Left lung (tissue), 10 donors: Measurements from ENCODE around the gene RTP3. TPM values are rescaled to one million over a fixed set of nuclear protein-coding genes. Genes with fewer than 3 reads are reported as not detected.

Experiments used
- ATAC-seq: fragments of 200-7000 bp; cut with Tn5 transposase; one replicate; pipeline ENCODE4 v1.9.1; 2020; ENCODE audit warnings: moderate library complexity
- DNase-seq, 4 donors: peaks; one replicate each; pipeline ENCODE4 v3.0.0-alpha.2; 2013 to 2020
- H3K27ac ChIP-seq, 2 donors: fragments of 200-600 bp; sonication (generic) in 1 of 2; one replicate each; pipeline versions ENCODE4 v1.5.0 to v1.8.0; 2020 to 2021
- H3K27me3 ChIP-seq, 2 donors: fragments of 200-600 bp; sonication (generic) in 1 of 2; one replicate each; pipeline versions ENCODE4 v1.5.0 to v1.8.0; 2020 to 2021
- H3K36me3 ChIP-seq, 2 donors: fragments of 200-600 bp; sonication (generic) in 1 of 2; one replicate each; pipeline versions ENCODE4 v1.5.0 to v1.8.0; 2020 to 2021
- H3K4me1 ChIP-seq, 2 donors: fragments of 200-600 bp; one replicate each; pipeline ENCODE4 v1.8.0; 2021
- H3K4me3 ChIP-seq, 2 donors: fragments of 200-600 bp; sonication (generic) in 1 of 2; one replicate each; pipeline versions ENCODE4 v1.5.0 to v1.8.0; 2020 to 2021; ENCODE audit warnings: mild to moderate bottlenecking in 1 of 2
- H3K9me3 ChIP-seq, 2 donors: fragments of 200-600 bp; sonication (generic) in 1 of 2; one replicate each; pipeline versions ENCODE4 v1.5.0 to v1.8.0; 2020 to 2021
- CTCF ChIP-seq, 2 donors: fragments of 200-600 bp; sonication (generic) in 1 of 2; IDR thresholded peaks; one replicate each; pipeline versions ENCODE4 v1.5.0 to v1.8.0; 2021; ENCODE audit warnings: antibody characterized with exemption in 2 of 2
- intact Hi-C, 2 donors: fragments of 100-400 bp; cut with DNase I; formaldehyde crosslinking; loops; one replicate each; pipeline versions ENCODE4 v1.11.2 to v1.14.2; 2022
- polyA plus RNA-seq, 6 donors: library from polyadenylated mRNA; unstranded; fragments of 120-200 nt; gene quantifications; one replicate each; pipeline ENCODE4 v1.2.1, GENCODE V29; 2013; ENCODE audit not compliant: insufficient read length in 6 of 6
- total RNA-seq, 2 donors: library from RNA; stranded (reverse); fragmentation: NEBNext Ultra II Directional; extraction: Animal tissue kit (Norgen Biotek cat#: 25700); gene quantifications; one replicate each; pipeline ENCODE4 v1.2.1, GENCODE V29; 2021
- donor health status: DM: no; HTN: yes; CAD: no.
- donor health status: DM: no; HTN: no; CAD: no.

The RTP3 gene
- total and polyA plus RNA-seq, 8 donors: 0.13 TPM; not detected in 7

- no peak for ATAC-seq
These were observed 28.0 kb upstream of the RTP3 start for GRCh38 chr3:46469680-46470357.

GRCh38 chr3:46470831-46471230, 26.9 kb upstream of the RTP3 start:
- H3K4me1 ChIP-seq: peaks cover 0 to 21% of the 10 kb centered on the region in 2 donors
- H3K27ac ChIP-seq: no peak overlapping the region
- no peak for DNase-seq
- TF ChIP-seq CTCF (IDR thresholded peaks at IDR 0.05): no peak
- no peak overlapping the region for H3K4me3 ChIP-seq
- intact Hi-C loops: no loop called here
- no peaks in the 10 kb centered on the region for H3K36me3 ChIP-seq
- no peak for ATAC-seq
- no peaks in the 10 kb centered on the region for H3K27me3 ChIP-seq
- H3K9me3 ChIP-seq: peaks cover 0 to 9% of the 10 kb centered on the region in 2 donors

More at GRCh38 chr3:46469680-46470357, 28.0 kb upstream of the RTP3 start:
- Histone ChIP-seq H3K27ac (peak overlapping the region in 1 of 2 donors; percentile 55), H3K4me3 (no peak overlapping the region), H3K4me1 (peaks cover 0 to 25% of the 10 kb centered on the region in 2 donors), H3K27me3 (peaks cover 4 to 7% of the 10 kb centered on the region in 2 donors), H3K36me3 (no peaks in the 10 kb centered on the region), H3K9me3 (peaks cover 0 to 5% of the 10 kb centered on the region in 2 donors)
- intact Hi-C loops: no loop called here
- no peak for DNase-seq
- TF ChIP-seq CTCF (IDR thresholded peaks at IDR 0.05): no peak

GRCh38 chr3:46471371-46471914, 26.3 kb upstream of the RTP3 start:
- H3K4me3 ChIP-seq: no peak overlapping the region
- DNase-seq (no peak), ATAC-seq (no peak)
- no peak for TF ChIP-seq CTCF (IDR thresholded peaks at IDR 0.05)
- H3K36me3 ChIP-seq: no peaks in the 10 kb centered on the region
- H3K9me3 ChIP-seq: peaks cover 0 to 9% of the 10 kb centered on the region in 2 donors
- no peaks in the 10 kb centered on the region for H3K27me3 ChIP-seq
- H3K27ac ChIP-seq: no peak overlapping the region
- H3K4me1 ChIP-seq: peaks cover 0 to 19% of the 10 kb centered on the region in 2 donors
- intact Hi-C loops: no loop called here

- Histone ChIP-seq H3K4me1 (peaks cover 0 to 15% of the 10 kb centered on the region in 2 donors), H3K36me3 (no peaks in the 10 kb centered on the region), H3K9me3 (peaks cover 0 to 9% of the 10 kb centered on the region in 2 donors), H3K27me3 (no peaks in the 10 kb centered on the region), H3K27ac (no peak overlapping the region), H3K4me3 (no peak overlapping the region)
- no peak for TF ChIP-seq CTCF (IDR thresholded peaks at IDR 0.05)
- intact Hi-C loops: no loop called here
- ATAC-seq (no peak), DNase-seq (no peak)
These were observed 25.0 kb upstream of the RTP3 start for GRCh38 chr3:46472736-46473135.

- intact Hi-C loops: no loop called here
These were observed 20.6 kb upstream of the RTP3 start for GRCh38 chr3:46477145-46477544.

More at GRCh38 chr3:46477145-46477544, 20.6 kb upstream of the RTP3 start:
- H3K9me3 ChIP-seq: peaks cover 0 to 9% of the 10 kb centered on the region in 2 donors
- H3K36me3 ChIP-seq: no peaks in the 10 kb centered on the region
- no peak overlapping the region for H3K4me3 ChIP-seq
- no peak for ATAC-seq
- TF ChIP-seq CTCF (IDR thresholded peaks at IDR 0.05): no peak
- no peak overlapping the region for H3K27ac ChIP-seq
- H3K27me3 ChIP-seq: no peaks in the 10 kb centered on the region
- DNase-seq: no peak
- no peaks in the 10 kb centered on the region for H3K4me1 ChIP-seq
